GM12878 (cell line): Measurements from ENCODE around the gene LEMD1. TPM values are rescaled to one million over a fixed set of nuclear protein-coding genes. Genes with fewer than 3 reads are reported as not detected.

Source experiments
- ATAC-seq: fragments of 200-7000 bp; cut with Tn5 transposase; 3 replicates; pipeline ENCODE4 v1.9.1; 2020; ENCODE audit warnings: mild to moderate bottlenecking, moderate library complexity
- BruUV-seq: library from RNA; stranded (reverse); fragments of 400-500 nt; replicated peaks from 2 replicates; lab custom pipeline; 2021; lab: Mats Ljungman, UMichigan
- CTCF ChIA-PET: fragments of 300-600 bp; sonication (Branson Sonifier 250); formaldehyde crosslinking; extraction: SDS; loops from one replicate; lab custom pipeline; 2021; ENCODE audit warnings: inconsistent platforms; lab: Yijun Ruan, JAX
- POLR2A ChIA-PET: fragments of 350-600 bp; formaldehyde crosslinking; extraction: SDS; loops from one replicate; lab custom pipeline; 2021; ENCODE audit warnings: inconsistent platforms; lab: Charles Lee
- RAD21 ChIA-PET: fragments of 300-600 bp; sonication (Branson Sonifier 250); formaldehyde crosslinking; loops from one replicate; lab custom pipeline; 2023; ENCODE audit warnings: antibody characterized with exemption; ENCODE audit not compliant: unreplicated experiment; lab: Charles Lee
- SMC1A ChIA-PET: fragments of 300-600 bp; sonication (Branson Sonifier 250); formaldehyde crosslinking; loops from one replicate; lab custom pipeline; 2023; ENCODE audit not compliant: unreplicated experiment, uncharacterized antibody; lab: Charles Lee
- DNase-seq: peaks from one replicate; pipeline ENCODE4 v3.0.0-alpha.2; 2011; ENCODE audit warnings: low read depth, low spot score
- FAIRE-seq: peaks from 3 replicates; lab custom pipeline; 2011; peaks lifted over from hg19 to GRCh38; lab: Jason Lieb, UNC
- H2AFZ ChIP-seq: 2 replicates; pipeline ENCODE4 v1.6.0; 2011; ENCODE audit warnings: low read depth, low read length, control low read depth; ENCODE audit not compliant: control insufficient read depth
- H3K27ac ChIP-seq: 2 replicates; pipeline ENCODE4 v1.5.1; 2011; ENCODE audit warnings: control low read depth; ENCODE audit not compliant: control insufficient read depth, insufficient read depth
- H3K27me3 ChIP-seq, 2 experiments: replicated peaks in 1 of 2; 2 replicates each; pipeline versions ENCODE4 v1.6.0 to v1.6.1; 2011; ENCODE audit warnings: low read length in 1 of 2; ENCODE audit not compliant: control insufficient read depth in 2 of 2, insufficient read depth in 2 of 2
- H3K36me3 ChIP-seq, 2 experiments: 2 replicates each; pipeline ENCODE4 v1.5.1; 2011; ENCODE audit warnings: low read length in 1 of 2; ENCODE audit not compliant: control insufficient read depth in 2 of 2, insufficient read depth in 2 of 2
- H3K4me1 ChIP-seq: 2 replicates; pipeline ENCODE4 v1.6.1; 2011; ENCODE audit warnings: mild to moderate bottlenecking, low read length, moderate library complexity, mixed read lengths; ENCODE audit not compliant: control insufficient read depth, insufficient read depth
- H3K4me2 ChIP-seq: 2 replicates; pipeline ENCODE4 v1.6.0; 2011; ENCODE audit warnings: control low read depth; ENCODE audit not compliant: control insufficient read depth, insufficient read depth
- H3K4me3 ChIP-seq: fragments of 200-600 bp; sonication (generic); 2 replicates; pipeline ENCODE4 v1.5.1; 2016
- H3K79me2 ChIP-seq: 2 replicates; pipeline ENCODE4 v1.6.0; 2011; ENCODE audit warnings: low read length; ENCODE audit not compliant: control insufficient read depth, insufficient read depth
- H3K9ac ChIP-seq: 2 replicates; pipeline ENCODE4 v1.8.0; 2011; ENCODE audit warnings: low read length, control low read depth, mixed read lengths; ENCODE audit not compliant: control insufficient read depth, insufficient read depth
- H3K9me3 ChIP-seq: replicated peaks from 3 replicates; pipeline ENCODE4 v1.5.1; 2011; ENCODE audit warnings: mild to moderate bottlenecking, low read length; ENCODE audit not compliant: control insufficient read depth, insufficient read depth
- H4K20me1 ChIP-seq: 2 replicates; pipeline ENCODE4 v1.6.0; 2011; ENCODE audit not compliant: control insufficient read depth, insufficient read depth
- EP300 ChIP-seq, 2 experiments: fragments of 150-350 bp in 1 of 2; IDR thresholded peaks; 2 replicates each; pipeline ENCODE4 v1.6.1; 2011 to 2012; ENCODE audit warnings: low read depth in 2 of 2, low read length in 2 of 2, borderline replicate concordance in 1 of 2, improper control_type of control experiment in 1 of 2, inconsistent platforms in 1 of 2; ENCODE audit not compliant: control insufficient read depth in 1 of 2
- GATAD2B ChIP-seq: fragments of 450-650 bp; conservative IDR thresholded peaks from 2 replicates; pipeline ENCODE4 v1.6.1; 2017; ENCODE audit warnings: low read depth, mild to moderate bottlenecking, moderate library complexity
- POU2F2 ChIP-seq: IDR thresholded peaks from 3 replicates; pipeline ENCODE4 v1.6.1; 2011; ENCODE audit warnings: low read depth, mild to moderate bottlenecking, low read length, borderline replicate concordance
- SIN3A ChIP-seq: IDR thresholded peaks from 2 replicates; pipeline ENCODE4 v1.6.1; 2012; ENCODE audit warnings: low read depth, low read length, improper control_type of control experiment
- USF2 ChIP-seq: IDR thresholded peaks from 2 replicates; pipeline ENCODE4 v1.6.1; 2011; ENCODE audit warnings: low read depth, low read length, improper control_type of control experiment, borderline replicate concordance
- ZBTB33 ChIP-seq: fragments of 450-650 bp; IDR thresholded peaks from 2 replicates; pipeline ENCODE4 v1.6.1; 2017; ENCODE audit warnings: mild to moderate bottlenecking
- WGBS: methylation state at CpG from one replicate; pipeline ENCODE4 v1.1.6; 2016; ENCODE audit warnings: low lambda C conversion rate; ENCODE audit not compliant: insufficient replicate concordance, insufficient coverage; ENCODE audit errors: missing lambda C conversion rate; 5-methylcytosine and 5-hydroxymethylcytosine counted together
- in situ Hi-C: fragments of 300-500 bp; cut with MboI; formaldehyde crosslinking; loops from 9 replicates; pipeline ENCODE4 v1.14.3; 2018; ENCODE audit warnings: mixed read lengths
- intact Hi-C: fragments of 100-400 bp; cut with micrococcal nuclease; formaldehyde crosslinking; loops from one replicate; pipeline ENCODE4 v1.14.2; 2022; ENCODE audit not compliant: unreplicated experiment
- polyA plus RNA-seq, 11 experiments: library from polyadenylated mRNA; depleted of rRNA in 4 of 11; unstranded in 6 of 11; stranded (reverse) in 5 of 11; fragments of >200 nt; fragmentation: Nextera tagmentation in 4 of 11; fragmentation: Illumina TruSeq in 1 of 11; extraction: Ambion mirVana in 4 of 11; extraction: Trizol in 1 of 11; gene quantifications; 1 replicate in 1 of 11; 2 replicates in 10 of 11; pipeline versions ENCODE4 v1.2.1 to v1.2.3, GENCODE V29; 2011 to 2016; ENCODE audit warnings: inconsistent platforms in 2 of 11, missing spikeins in 2 of 11, low read depth in 1 of 11
- total RNA-seq, 4 experiments: library from RNA; depleted of rRNA in 3 of 4; stranded (reverse); fragments of >200 nt in 3 of 4; fragmentation: Illumina TruSeq in 1 of 4; extraction: Trizol in 1 of 4; gene quantifications; 2 replicates each; pipeline versions ENCODE4 v1.2.1 to v1.2.3, GENCODE V29; 2013 to 2021

Gene LEMD1
- total and polyA plus RNA-seq, 10 of the 15 experiments (the other 5 are each of a cell fraction or from before 2014, with no cell fraction given): 0.19 to 1.2 (median 0.26) TPM; not detected in 7

GRCh38 chr1:205353612-205354011 is 68.2 kb downstream of the LEMD1 start:
- intact Hi-C loops (loop anchor here (1.0 kb wide), 2 partner anchors 132 to 171 kb away; no protein-coding TSS in a partner anchor), in situ Hi-C loops (no loop called here)
- ChIA-PET SMC1A (interaction anchor here (0.6 to 5.6 kb wide), 32 partner anchors 11 to 305 kb away, joined by 3 to 107 read pairs (median 4); no protein-coding TSS in a partner anchor), POLR2A (no interaction called here), RAD21 (interaction anchor here (0.6 to 2.5 kb wide), 28 partner anchors 8 to 305 kb away, joined by 3 to 65 read pairs (median 4); no protein-coding TSS in a partner anchor), CTCF (interaction anchor here (0.6 to 5.8 kb wide), 75 partner anchors 8 to 744 kb away, joined by 3 to 167 read pairs (median 5); no protein-coding TSS in a partner anchor)
- no peak overlapping the region for H3K4me2 ChIP-seq
- H3K9ac ChIP-seq: no peak overlapping the region
- no peak for DNase-seq
- H3K9me3 ChIP-seq: no peaks in the 10 kb centered on the region
- no peak overlapping the region for H2AFZ ChIP-seq
- ATAC-seq: no peak
- no peak overlapping the region for H3K4me3 ChIP-seq
- FAIRE-seq: no peak
- no TSS peak for BruUV-seq
- H3K27ac ChIP-seq: no peak overlapping the region
- peaks cover 0 to 8% of the 10 kb centered on the region in 2 experiments; a peak in 3 of 4 replicates for H3K27me3 ChIP-seq
- no peaks in the 10 kb centered on the region for H4K20me1 ChIP-seq
- no peaks in the 10 kb centered on the region for H3K79me2 ChIP-seq
- no peak for TF ChIP-seq ZBTB33
- no peak for TF ChIP-seq EP300 (IDR thresholded peaks at IDR 0.05; ENCODE audit: borderline replicate concordance in 1 of 2, control insufficient read depth in 1 of 2, low read depth in 2 of 2, low read length in 2 of 2)
- no peak for TF ChIP-seq SIN3A
- no peak for TF ChIP-seq USF2
- TF ChIP-seq POU2F2: no peak
- TF ChIP-seq GATAD2B: no peak
- H3K36me3 ChIP-seq: no peaks in the 10 kb centered on the region
- no peaks in the 10 kb centered on the region for H3K4me1 ChIP-seq
- WGBS: 36% methylated on average over 6 of the region's 6 CpGs
